ENCODE results near the gene TRIM46. TPM values are rescaled to one million over a fixed set of nuclear protein-coding genes. Genes with fewer than 3 reads are reported as not detected.

TRIM46 gene
- total and polyA plus RNA-seq, 9 of the 15 experiments (the other 6 are each of a cell fraction or from before 2014, with no cell fraction given): 0.05 to 0.60 (median 0.16) TPM; not detected in 3

- no peak for TF ChIP-seq ZNF212 (CRISPR knock-in tag; IDR thresholded peaks at IDR 0.05)
- TF ChIP-seq ARNT (IDR thresholded peaks at IDR 0.05): no peak
- TF ChIP-seq CC2D1A (IDR thresholded peaks at IDR 0.05): peak; percentile 71
- no peak for TF ChIP-seq RAD51 (IDR thresholded peaks at IDR 0.05; ENCODE audit: borderline replicate concordance, low read depth)
- TF ChIP-seq ELF1 (tag; IDR thresholded peaks at IDR 0.05): no peak
- TF ChIP-seq PTRF (tag; IDR thresholded peaks at IDR 0.05): no peak
- TF ChIP-seq HLTF (IDR thresholded peaks at IDR 0.05): peak; percentile 90
- TF ChIP-seq, protein P1, sequence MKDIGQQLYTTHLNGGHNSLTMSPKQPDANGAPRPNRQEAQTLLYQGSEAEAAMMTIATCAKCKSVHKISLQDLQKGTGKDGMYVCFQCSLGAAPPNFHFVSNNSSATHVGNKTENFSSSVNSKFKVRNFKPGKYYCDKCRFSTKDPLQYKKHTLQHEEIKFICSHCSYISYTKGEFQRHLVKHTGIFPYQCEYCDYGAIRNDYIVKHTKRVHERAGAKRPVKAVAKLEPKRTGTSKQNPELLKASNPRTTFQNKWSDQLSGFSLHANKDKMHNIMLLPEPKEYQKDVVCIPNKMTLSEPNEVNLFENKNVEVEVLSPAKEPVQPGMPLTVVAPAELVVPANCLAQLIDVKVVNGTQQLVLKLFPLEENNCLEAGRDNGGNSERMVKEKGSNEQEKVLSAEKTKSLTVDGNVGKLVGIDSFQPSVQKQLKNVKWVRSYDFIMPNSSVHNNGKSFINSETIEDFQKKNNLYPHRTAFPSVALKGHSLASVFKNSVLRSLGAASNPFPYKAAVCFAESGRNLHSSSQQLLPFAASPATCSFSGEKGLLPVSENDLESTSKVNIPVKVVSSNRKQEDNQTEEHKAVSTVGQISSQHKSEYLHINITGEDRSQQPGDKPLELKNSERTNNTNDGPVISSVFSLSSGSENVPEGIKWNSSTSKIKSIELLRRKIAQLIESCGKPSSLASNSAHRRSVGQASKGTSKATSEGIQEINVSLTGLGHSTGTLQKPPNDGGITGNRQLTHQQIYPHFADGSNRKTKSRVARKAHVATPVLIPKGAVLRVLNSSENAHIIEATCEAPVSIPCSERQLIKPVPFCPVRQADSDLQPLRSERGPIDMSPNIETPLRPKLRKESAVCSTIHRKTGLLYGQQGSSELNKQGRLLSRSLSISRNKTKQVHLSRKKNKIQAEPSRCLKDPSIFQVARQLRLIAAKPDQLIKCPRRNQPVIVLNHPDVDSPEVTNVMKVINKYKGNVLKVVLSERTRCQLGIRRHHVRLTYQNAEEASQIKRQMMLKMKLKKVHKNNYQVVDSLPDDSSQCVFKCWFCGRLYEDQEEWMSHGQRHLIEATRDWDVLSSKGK (CRISPR knock-in tag; IDR thresholded peaks at IDR 0.05): no peak
- peak; percentile 58 for TF ChIP-seq ARID2 (IDR thresholded peaks at IDR 0.05)
Measured at GRCh38 chr1:155226188-155226909, 52.7 kb downstream of the TRIM46 start (continued).
